Cardiac muscle cell (in vitro differentiated cells and primary cell): ENCODE results near the gene MPZL1. TPM values are rescaled to one million over a fixed set of nuclear protein-coding genes. Genes with fewer than 3 reads are reported as not detected.
A peak's percentile ranks its signal among the peaks of the same experiment; 100 is the strongest.

Experiments
- DNase-seq, 2 donors: peaks; one replicate each; pipeline versions ENCODE4 v3.0.0 to v3.0.0-alpha.2; 2010 to 2017; ENCODE audit warnings: low read depth in 1 of 2, low spot score in 1 of 2
- H3K27ac ChIP-seq: fragments of 200-600 bp; sonication (generic); 2 replicates; pipeline ENCODE4 v1.5.1; 2016
- H3K27me3 ChIP-seq: fragments of 200-600 bp; sonication (generic); 2 replicates; pipeline ENCODE4 v1.6.0; 2016; ENCODE audit warnings: control low read depth
- H3K36me3 ChIP-seq: fragments of 200-600 bp; sonication (generic); 2 replicates; pipeline ENCODE4 v1.5.1; 2016; ENCODE audit warnings: control low read depth
- H3K4me1 ChIP-seq: fragments of 200-600 bp; sonication (generic); 2 replicates; pipeline ENCODE4 v1.8.1; 2017; ENCODE audit warnings: low read depth, mild to moderate bottlenecking, mixed run types
- H3K4me3 ChIP-seq: fragments of 200-600 bp; sonication (generic); 2 replicates; pipeline ENCODE4 v1.5.1; 2016; ENCODE audit warnings: mild to moderate bottlenecking
- H3K9me3 ChIP-seq: fragments of 200-600 bp; sonication (generic); 2 replicates; pipeline ENCODE4 v1.5.1; 2017; ENCODE audit warnings: low read depth, mild to moderate bottlenecking, control low read depth
- polyA plus RNA-seq: library from polyadenylated mRNA; unstranded; fragments of >200 nt; fragmentation: Nextera tagmentation; extraction: Ambion mirVana; gene quantifications from 2 replicates; pipeline ENCODE4 v1.2.1, GENCODE V29; 2016
- total RNA-seq: library from RNA; depleted of rRNA; stranded (reverse); fragments of >200 nt; gene quantifications from 2 replicates; pipeline ENCODE4 v1.2.3, GENCODE V29; 2016
- TF ChIP-seq, protein P1 (sequence below): IDR thresholded peaks from 2 replicates; pipeline ENCODE4 v1.5.1; 2012; ENCODE audit warnings: low read depth, mild to moderate bottlenecking, low read length

MPZL1 gene
- total and polyA plus RNA-seq, 2 experiments from 2014 or later: 107 to 114 TPM

DNA sequence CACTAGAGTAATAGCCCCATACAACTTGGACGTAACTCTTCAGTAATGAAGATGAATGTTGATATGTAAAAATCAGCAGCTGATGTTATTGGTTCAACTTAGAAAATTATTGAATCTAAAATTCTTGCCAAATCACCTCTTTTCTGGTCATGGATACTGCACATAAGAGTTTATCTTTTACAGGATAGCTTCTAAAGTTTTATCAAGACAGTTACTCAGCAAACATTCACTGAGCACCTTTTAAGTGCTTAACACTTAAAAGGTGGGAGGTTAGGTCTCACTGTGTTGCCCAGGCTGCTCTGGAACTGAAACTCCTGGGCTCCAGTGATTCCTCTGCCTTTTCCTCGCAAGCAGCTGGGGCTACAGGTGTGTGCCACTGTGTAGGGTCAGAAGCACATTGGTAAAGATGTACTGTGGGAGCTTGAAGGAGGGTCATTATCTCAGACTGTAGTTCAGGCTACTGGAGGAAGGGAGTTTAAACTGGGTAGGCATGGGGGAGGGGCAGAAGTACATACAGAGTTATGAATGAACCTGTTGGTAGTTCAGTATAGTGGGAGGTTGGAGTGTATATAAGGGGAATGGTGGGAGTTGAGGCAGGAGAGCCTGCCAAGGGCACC lies 2.0 kb downstream of the MPZL1 start:
- peak overlapping the region; percentile 77 for H3K4me3 ChIP-seq
- TF ChIP-seq, protein P1, sequence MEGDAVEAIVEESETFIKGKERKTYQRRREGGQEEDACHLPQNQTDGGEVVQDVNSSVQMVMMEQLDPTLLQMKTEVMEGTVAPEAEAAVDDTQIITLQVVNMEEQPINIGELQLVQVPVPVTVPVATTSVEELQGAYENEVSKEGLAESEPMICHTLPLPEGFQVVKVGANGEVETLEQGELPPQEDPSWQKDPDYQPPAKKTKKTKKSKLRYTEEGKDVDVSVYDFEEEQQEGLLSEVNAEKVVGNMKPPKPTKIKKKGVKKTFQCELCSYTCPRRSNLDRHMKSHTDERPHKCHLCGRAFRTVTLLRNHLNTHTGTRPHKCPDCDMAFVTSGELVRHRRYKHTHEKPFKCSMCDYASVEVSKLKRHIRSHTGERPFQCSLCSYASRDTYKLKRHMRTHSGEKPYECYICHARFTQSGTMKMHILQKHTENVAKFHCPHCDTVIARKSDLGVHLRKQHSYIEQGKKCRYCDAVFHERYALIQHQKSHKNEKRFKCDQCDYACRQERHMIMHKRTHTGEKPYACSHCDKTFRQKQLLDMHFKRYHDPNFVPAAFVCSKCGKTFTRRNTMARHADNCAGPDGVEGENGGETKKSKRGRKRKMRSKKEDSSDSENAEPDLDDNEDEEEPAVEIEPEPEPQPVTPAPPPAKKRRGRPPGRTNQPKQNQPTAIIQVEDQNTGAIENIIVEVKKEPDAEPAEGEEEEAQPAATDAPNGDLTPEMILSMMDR: no peak
- no peaks in the 10 kb centered on the region for H3K9me3 ChIP-seq
- DNase-seq: no peak
- H3K4me1 ChIP-seq: peaks cover 29% of the 10 kb centered on the region
- H3K27me3 ChIP-seq: no peaks in the 10 kb centered on the region
- no peaks in the 10 kb centered on the region for H3K36me3 ChIP-seq
- H3K27ac ChIP-seq: no peak overlapping the region

DNA sequence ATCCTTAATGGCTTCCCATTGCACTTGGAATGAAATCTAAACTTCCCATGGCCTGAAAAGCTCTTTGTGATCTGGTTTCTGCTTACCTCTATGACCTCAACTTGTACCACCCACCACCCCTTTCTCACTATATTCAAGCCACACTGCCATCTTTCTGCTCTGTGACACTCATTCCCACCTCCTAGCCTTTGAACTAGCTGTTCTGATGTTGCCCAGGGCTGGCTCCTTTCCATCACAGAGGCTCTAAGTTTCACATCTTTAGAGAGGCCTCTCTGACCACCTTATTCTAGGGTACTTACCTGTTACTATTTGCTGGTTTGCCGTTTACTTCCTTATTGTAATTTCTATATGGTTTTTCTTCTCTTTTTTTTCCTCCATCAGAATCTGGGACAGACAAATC lies 4.2 kb downstream of the MPZL1 start:
- no peak for DNase-seq
- Histone ChIP-seq H3K36me3 (no peaks in the 10 kb centered on the region), H3K27ac (no peak overlapping the region), H3K4me3 (no peak overlapping the region), H3K4me1 (peaks cover 26% of the 10 kb centered on the region), H3K27me3 (no peaks in the 10 kb centered on the region), H3K9me3 (no peaks in the 10 kb centered on the region)
- TF ChIP-seq, protein P1: no peak

DNA sequence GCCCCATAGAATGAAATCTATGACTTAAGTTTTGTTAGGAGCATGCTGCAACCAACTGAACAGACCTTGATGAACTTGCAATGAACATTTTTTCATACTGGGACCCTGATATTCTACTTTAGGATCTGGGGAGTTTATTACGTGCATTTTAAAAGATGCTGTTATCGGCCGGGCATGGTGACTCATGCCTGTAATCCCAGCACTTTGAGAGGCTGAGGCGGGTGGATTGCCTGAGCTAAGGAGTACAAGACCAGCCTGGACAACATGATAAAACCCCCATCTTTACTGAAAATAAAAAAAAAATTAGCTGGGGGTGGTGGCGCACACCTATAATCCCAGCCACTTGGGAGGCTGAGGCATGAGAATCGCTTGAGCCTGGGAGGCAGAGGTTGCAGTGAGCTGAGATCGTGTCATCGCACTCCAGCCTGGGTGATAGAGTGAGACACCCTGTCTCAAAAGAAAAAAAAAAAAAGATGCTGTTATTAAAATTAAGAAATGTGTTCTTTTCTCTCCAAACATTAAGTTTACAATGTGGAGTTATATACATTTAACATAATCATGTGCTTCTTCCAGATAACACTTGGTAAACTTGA lies 7.1 kb downstream of the MPZL1 start:
- no peaks in the 10 kb centered on the region for H3K36me3 ChIP-seq
- TF ChIP-seq, protein P1: no peak
- no peaks in the 10 kb centered on the region for H3K9me3 ChIP-seq
- H3K4me3 ChIP-seq: no peak overlapping the region
- DNase-seq: peak in 1 of 2 donors; percentile 43
- H3K27ac ChIP-seq: no peak overlapping the region
- peaks cover 8% of the 10 kb centered on the region for H3K4me1 ChIP-seq
- no peaks in the 10 kb centered on the region for H3K27me3 ChIP-seq

GRCh38 chr1:167734227-167734626 lies 12.4 kb downstream of the MPZL1 start:
- TF ChIP-seq, protein P1: no peak
- DNase-seq: no peak
- H3K36me3 ChIP-seq: no peaks in the 10 kb centered on the region

GRCh38 chr1:167734841-167735240 lies 13.1 kb downstream of the MPZL1 start:
- no peak overlapping the region for H3K4me3 ChIP-seq
- TF ChIP-seq, protein P1: no peak
- no peaks in the 10 kb centered on the region for H3K36me3 ChIP-seq
- H3K4me1 ChIP-seq: peaks cover 8% of the 10 kb centered on the region
- H3K9me3 ChIP-seq: no peaks in the 10 kb centered on the region
- no peaks in the 10 kb centered on the region for H3K27me3 ChIP-seq
- no peak overlapping the region for H3K27ac ChIP-seq
- no peak for DNase-seq

More at GRCh38 chr1:167734227-167734626, 12.4 kb downstream of the MPZL1 start:
- Histone ChIP-seq H3K27ac (no peak overlapping the region), H3K27me3 (no peaks in the 10 kb centered on the region), H3K9me3 (no peaks in the 10 kb centered on the region), H3K4me3 (no peak overlapping the region), H3K4me1 (peaks cover 2% of the 10 kb centered on the region)
